DND-41 (cell line): ENCODE data around the gene TRAPPC2L.

Source experiments
- CTCF ChIP-seq: IDR thresholded peaks from 2 replicates; pipeline ENCODE4 v1.5.1; 2012; ENCODE audit warnings: borderline replicate concordance, low read length, moderate library complexity, mild to moderate bottlenecking; ENCODE audit not compliant: poor library complexity, severe bottlenecking; ENCODE audit errors: extremely low read depth
- EZH2 ChIP-seq: IDR thresholded peaks from 3 replicates; pipeline ENCODE4 v1.6.1; 2012; ENCODE audit warnings: borderline replicate concordance, low read depth, mild to moderate bottlenecking, moderate library complexity, low read length, inconsistent platforms; ENCODE audit not compliant: severe bottlenecking

GRCh38 chr16:88810912-88811768 is 45.8 kb upstream of the TRAPPC2L start:
- TF ChIP-seq CTCF (no peak), EZH2 (no peak)
